ENCODE data around the gene SYPL2.

SYPL2 gene

GRCh38 chr1:109501644-109502363 is 35.5 kb downstream of the SYPL2 start:
- no peak overlapping the region for H3K4me3 ChIP-seq (ENCODE audit: extremely low read depth, insufficient read depth, low read length, poor library complexity, severe bottlenecking)
- H3K9me3 ChIP-seq (ENCODE audit: control insufficient read depth, low read length): no peaks in the 10 kb centered on the region
- H3K4me1 ChIP-seq (ENCODE audit: control insufficient read depth, insufficient read depth, low read length, poor library complexity, severe bottlenecking): peaks cover 43% of the 10 kb centered on the region
- WGBS, 2 experiments (ENCODE audit: insufficient coverage in 2 of 2): 80% methylated on average over 4 to 5 of the region's 5 CpGs
- no peaks in the 10 kb centered on the region for H3K36me3 ChIP-seq (ENCODE audit: control insufficient read depth, insufficient read depth, low read length)
- H3K27ac ChIP-seq (ENCODE audit: low read depth, low read length, severe bottlenecking): peak overlapping the region; percentile 41

GRCh38 chr1:109502364-109502851 is 36.1 kb downstream of the SYPL2 start:
- H3K9me3 ChIP-seq (ENCODE audit: control insufficient read depth, low read length): no peaks in the 10 kb centered on the region
- H3K4me3 ChIP-seq (ENCODE audit: extremely low read depth, insufficient read depth, low read length, poor library complexity, severe bottlenecking): no peak overlapping the region
- H3K36me3 ChIP-seq (ENCODE audit: control insufficient read depth, insufficient read depth, low read length): no peaks in the 10 kb centered on the region
- no peak overlapping the region for H3K27ac ChIP-seq (ENCODE audit: low read depth, low read length, severe bottlenecking)
- H3K4me1 ChIP-seq (ENCODE audit: control insufficient read depth, insufficient read depth, low read length, poor library complexity, severe bottlenecking): peaks cover 43% of the 10 kb centered on the region
- 88 to 93% methylated on average over 2 of the region's 3 CpGs for WGBS, 2 experiments (ENCODE audit: insufficient coverage in 2 of 2)

- Histone ChIP-seq H3K36me3 (ENCODE audit: control insufficient read depth, insufficient read depth, low read length) (no peaks in the 10 kb centered on the region), H3K27ac (ENCODE audit: low read depth, low read length, severe bottlenecking) (no peak overlapping the region), H3K9me3 (ENCODE audit: control insufficient read depth, low read length) (no peaks in the 10 kb centered on the region), H3K4me1 (ENCODE audit: control insufficient read depth, insufficient read depth, low read length, poor library complexity, severe bottlenecking) (peaks cover 40% of the 10 kb centered on the region), H3K4me3 (ENCODE audit: extremely low read depth, insufficient read depth, low read length, poor library complexity, severe bottlenecking) (no peak overlapping the region)
- 78 to 92% methylated on average over 3 to 4 of the region's 5 CpGs for WGBS, 2 experiments (ENCODE audit: insufficient coverage in 2 of 2)
Observed at GRCh38 chr1:109503935-109504334, 37.6 kb downstream of the SYPL2 start.

DNA sequence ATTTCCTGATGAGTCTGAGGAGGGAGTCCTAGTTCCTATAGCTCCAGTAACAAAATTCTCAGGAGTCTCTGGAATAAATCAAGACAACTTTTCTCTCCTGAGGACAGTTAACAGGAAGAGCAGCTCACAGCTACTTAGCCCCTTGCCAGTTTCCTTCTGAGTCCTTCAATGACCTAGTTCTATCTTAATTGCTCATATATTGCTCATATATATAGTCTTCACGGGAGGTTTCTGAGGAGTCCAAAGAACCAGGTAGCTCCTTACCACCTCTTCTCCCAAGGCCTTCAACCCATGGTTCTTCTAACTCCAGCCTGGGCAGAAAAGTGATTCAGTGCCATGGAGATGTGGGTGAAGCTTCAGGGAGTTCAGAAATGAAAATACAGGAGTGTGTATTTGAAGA is 38.6 kb downstream of the SYPL2 start:
- Histone ChIP-seq H3K36me3 (ENCODE audit: control insufficient read depth, insufficient read depth, low read length) (no peaks in the 10 kb centered on the region), H3K4me3 (ENCODE audit: extremely low read depth, insufficient read depth, low read length, poor library complexity, severe bottlenecking) (no peak overlapping the region), H3K9me3 (ENCODE audit: control insufficient read depth, low read length) (no peaks in the 10 kb centered on the region), H3K27ac (ENCODE audit: low read depth, low read length, severe bottlenecking) (no peak overlapping the region), H3K4me1 (ENCODE audit: control insufficient read depth, insufficient read depth, low read length, poor library complexity, severe bottlenecking) (peaks cover 32% of the 10 kb centered on the region)
- WGBS, 2 experiments (ENCODE audit: insufficient coverage in 2 of 2): no CpG with 5 or more reads among the region's 1 CpG

DNA sequence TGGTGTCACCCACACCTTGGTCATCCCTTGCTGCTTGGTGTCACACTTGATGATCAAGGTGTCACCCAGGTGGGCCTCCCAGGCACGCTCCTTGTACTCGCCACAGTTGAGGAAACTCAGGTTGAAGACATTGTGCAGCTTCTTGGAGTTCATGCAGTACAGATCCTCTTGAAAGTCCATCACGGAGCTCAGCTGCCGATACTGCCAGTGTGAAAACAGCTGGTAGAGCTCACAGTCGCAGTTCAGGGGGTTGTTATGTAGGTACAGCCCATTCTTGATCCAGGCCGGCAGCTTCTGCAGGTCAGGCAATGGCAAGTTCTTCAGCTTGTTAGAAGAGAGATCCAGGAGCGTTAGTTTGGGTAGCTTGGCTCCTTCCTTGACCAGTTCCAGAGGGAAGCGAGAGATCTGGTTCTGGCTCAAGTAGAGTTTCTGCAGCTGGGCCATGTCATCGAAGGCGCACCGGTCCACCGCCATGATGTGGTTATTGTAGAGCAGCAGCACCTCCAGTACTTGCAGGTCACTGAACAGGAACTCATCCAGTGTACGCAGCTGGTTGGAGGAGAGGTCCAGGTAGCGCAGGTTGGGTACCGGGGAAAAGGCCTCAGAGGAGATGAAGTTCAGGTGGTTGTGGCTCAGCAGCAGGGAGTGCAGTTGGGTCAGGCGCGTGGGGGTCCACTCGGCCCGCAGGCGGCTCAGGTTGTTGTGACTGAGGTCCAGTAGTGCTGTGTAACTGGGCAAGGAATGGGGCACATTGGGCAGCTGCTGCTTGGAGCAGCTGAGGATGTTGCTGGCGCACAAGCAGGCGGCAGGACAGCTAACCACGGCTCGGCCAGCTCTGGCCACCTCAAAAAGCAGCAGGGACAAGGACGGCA is 41.9 kb downstream of the SYPL2 start:
- Histone ChIP-seq H3K9me3 (ENCODE audit: control insufficient read depth, low read length) (no peaks in the 10 kb centered on the region), H3K36me3 (ENCODE audit: control insufficient read depth, insufficient read depth, low read length) (no peaks in the 10 kb centered on the region), H3K4me3 (ENCODE audit: extremely low read depth, insufficient read depth, low read length, poor library complexity, severe bottlenecking) (no peak overlapping the region), H3K4me1 (ENCODE audit: control insufficient read depth, insufficient read depth, low read length, poor library complexity, severe bottlenecking) (peaks cover 6% of the 10 kb centered on the region), H3K27ac (ENCODE audit: low read depth, low read length, severe bottlenecking) (no peak overlapping the region)
- WGBS, 2 experiments (ENCODE audit: insufficient coverage in 2 of 2): 89 to 91% methylated on average over 25 of the region's 25 CpGs

DNA sequence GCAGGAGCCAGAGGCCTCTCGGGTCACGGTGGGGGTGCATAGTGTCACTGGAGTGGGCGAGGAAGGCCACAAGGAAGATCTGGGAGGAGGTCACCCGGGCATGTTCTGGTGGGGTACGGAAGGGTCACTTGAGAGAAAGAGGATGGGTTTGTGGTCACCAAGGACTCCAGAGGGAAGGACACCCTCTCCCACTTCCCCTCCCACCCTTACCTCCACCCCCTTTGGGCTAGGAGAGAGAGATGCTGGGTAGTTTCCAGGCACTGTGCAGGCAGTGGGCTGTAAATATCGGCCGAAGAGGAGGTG is 42.5 kb downstream of the SYPL2 start:
- WGBS, 2 experiments (ENCODE audit: insufficient coverage in 2 of 2): 69 to 81% methylated on average over 4 to 6 of the region's 7 CpGs
- H3K4me3 ChIP-seq (ENCODE audit: extremely low read depth, insufficient read depth, low read length, poor library complexity, severe bottlenecking): peak overlapping the region; percentile 49

DNA sequence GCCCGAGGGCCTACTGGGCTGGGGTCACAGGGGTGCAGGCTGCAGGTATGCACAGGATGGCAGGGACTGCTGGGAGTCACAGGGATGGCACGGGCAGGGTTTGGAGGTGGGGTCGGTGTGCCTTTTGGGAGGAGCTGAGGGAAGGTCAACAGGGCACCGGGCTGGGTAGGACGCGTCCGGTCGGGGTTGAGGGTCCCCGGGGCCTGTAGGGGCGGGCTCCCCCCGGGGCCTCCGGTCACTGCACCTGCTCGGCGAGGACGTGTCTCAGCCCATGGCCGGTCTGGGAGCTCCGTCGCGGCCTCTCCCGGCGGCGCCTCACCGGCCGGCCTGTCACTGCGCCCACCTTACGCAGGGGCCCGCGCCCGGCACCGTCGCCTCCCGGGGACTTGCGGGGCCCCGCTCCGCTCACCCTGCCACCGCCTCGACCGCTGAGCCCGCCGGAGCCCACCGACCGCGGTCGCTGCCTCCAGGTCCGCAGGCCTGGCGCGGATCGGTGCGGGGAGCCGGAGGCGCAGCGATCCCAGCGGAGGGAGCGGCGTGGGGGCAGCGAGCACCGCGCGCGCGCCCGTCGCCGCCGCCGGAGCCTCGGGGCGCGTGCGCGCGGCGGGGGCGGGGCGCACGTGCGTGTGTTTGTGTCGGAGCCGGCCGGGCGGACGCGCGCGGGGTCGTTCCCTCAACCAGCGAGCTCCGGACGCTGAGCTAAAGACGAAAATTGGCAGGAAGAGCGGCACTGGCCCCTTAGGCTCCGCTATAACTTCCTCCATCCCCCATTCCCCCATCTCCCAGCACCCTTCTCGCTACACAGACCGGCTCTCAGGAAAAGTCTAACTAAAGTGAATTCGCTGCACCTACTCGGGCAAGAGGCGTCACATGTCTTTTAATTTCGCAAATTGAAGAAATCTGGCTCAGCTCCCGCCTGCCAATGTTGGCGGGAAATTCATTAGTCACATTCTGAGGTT is 43.1 kb downstream of the SYPL2 start, which contains the start of gene AMIGO1:
Gene AMIGO1, minus strand, starts transcription at position 552 of the 959 bp plus-strand sequence. CDS start 815 bp downstream, outside the sequence.
- 1 to 2% methylated on average over 63 to 71 of the region's 100 CpGs for WGBS, 2 experiments (ENCODE audit: insufficient coverage in 2 of 2)
- H3K4me3 ChIP-seq (ENCODE audit: extremely low read depth, insufficient read depth, low read length, poor library complexity, severe bottlenecking): peak within 1 kb of the TSS; percentile 49
- no peak within 1 kb of the TSS for H3K27ac ChIP-seq (ENCODE audit: low read depth, low read length, severe bottlenecking)
- H3K36me3 ChIP-seq (ENCODE audit: control insufficient read depth, insufficient read depth, low read length): no peaks in the 10 kb centered on the region
- H3K9me3 ChIP-seq (ENCODE audit: control insufficient read depth, low read length): no peaks in the 10 kb centered on the region
- H3K4me1 ChIP-seq (ENCODE audit: control insufficient read depth, insufficient read depth, low read length, poor library complexity, severe bottlenecking): peaks cover 6% of the 10 kb centered on the region

More for the DNA sequence above, 42.5 kb downstream of the SYPL2 start:
- Histone ChIP-seq H3K27ac (ENCODE audit: low read depth, low read length, severe bottlenecking) (no peak overlapping the region), H3K4me1 (ENCODE audit: control insufficient read depth, insufficient read depth, low read length, poor library complexity, severe bottlenecking) (peaks cover 6% of the 10 kb centered on the region), H3K9me3 (ENCODE audit: control insufficient read depth, low read length) (no peaks in the 10 kb centered on the region), H3K36me3 (ENCODE audit: control insufficient read depth, insufficient read depth, low read length) (no peaks in the 10 kb centered on the region)

DNA sequence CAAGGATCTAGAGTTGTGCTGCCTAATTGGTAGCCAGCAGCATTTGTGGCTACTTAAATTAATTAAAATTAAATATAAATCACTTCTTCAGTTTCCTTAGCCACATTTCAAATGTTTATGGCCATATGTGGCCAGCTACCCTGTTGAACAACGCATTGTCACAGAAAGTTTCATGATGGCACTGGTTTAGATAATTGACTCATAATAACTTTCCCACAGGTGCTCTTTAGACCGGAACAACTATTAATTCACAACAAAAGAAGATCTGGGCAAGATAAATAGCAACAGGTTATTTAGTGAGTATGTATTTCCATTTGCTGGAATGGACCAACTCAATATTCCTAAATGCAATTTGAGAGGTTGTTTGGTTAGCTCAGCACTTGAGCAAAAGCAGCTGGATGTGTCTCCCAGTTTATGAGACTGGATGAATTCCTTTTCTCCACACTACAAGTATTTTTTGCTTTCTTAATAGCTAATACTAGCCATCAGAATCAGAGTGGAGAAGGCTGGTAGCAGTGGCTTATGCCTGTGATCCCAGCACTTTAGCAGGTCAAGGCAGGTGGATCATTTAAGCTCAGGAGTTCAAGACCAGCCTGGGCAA is 46.9 kb downstream of the SYPL2 start:
- H3K4me3 ChIP-seq (ENCODE audit: extremely low read depth, insufficient read depth, low read length, poor library complexity, severe bottlenecking): no peak overlapping the region
- H3K4me1 ChIP-seq (ENCODE audit: control insufficient read depth, insufficient read depth, low read length, poor library complexity, severe bottlenecking): peaks cover 16% of the 10 kb centered on the region
- no peak overlapping the region for H3K27ac ChIP-seq (ENCODE audit: low read depth, low read length, severe bottlenecking)
- 83% methylated on average over 1 of the region's 2 CpGs; no CpG with 5 or more reads in 1 of the 2 experiments for WGBS, 2 experiments (ENCODE audit: insufficient coverage in 2 of 2)
- H3K36me3 ChIP-seq (ENCODE audit: control insufficient read depth, insufficient read depth, low read length): no peaks in the 10 kb centered on the region
- H3K9me3 ChIP-seq (ENCODE audit: control insufficient read depth, low read length): no peaks in the 10 kb centered on the region

GRCh38 chr1:109514846-109515245 is 48.5 kb downstream of the SYPL2 start:
- Histone ChIP-seq H3K36me3 (ENCODE audit: control insufficient read depth, insufficient read depth, low read length) (no peaks in the 10 kb centered on the region), H3K4me3 (ENCODE audit: extremely low read depth, insufficient read depth, low read length, poor library complexity, severe bottlenecking) (no peak overlapping the region), H3K9me3 (ENCODE audit: control insufficient read depth, low read length) (no peaks in the 10 kb centered on the region), H3K27ac (ENCODE audit: low read depth, low read length, severe bottlenecking) (no peak overlapping the region), H3K4me1 (ENCODE audit: control insufficient read depth, insufficient read depth, low read length, poor library complexity, severe bottlenecking) (peaks cover 16% of the 10 kb centered on the region)
- 95 to 100% methylated on average over 3 of the region's 3 CpGs for WGBS, 2 experiments (ENCODE audit: insufficient coverage in 2 of 2)

DNA sequence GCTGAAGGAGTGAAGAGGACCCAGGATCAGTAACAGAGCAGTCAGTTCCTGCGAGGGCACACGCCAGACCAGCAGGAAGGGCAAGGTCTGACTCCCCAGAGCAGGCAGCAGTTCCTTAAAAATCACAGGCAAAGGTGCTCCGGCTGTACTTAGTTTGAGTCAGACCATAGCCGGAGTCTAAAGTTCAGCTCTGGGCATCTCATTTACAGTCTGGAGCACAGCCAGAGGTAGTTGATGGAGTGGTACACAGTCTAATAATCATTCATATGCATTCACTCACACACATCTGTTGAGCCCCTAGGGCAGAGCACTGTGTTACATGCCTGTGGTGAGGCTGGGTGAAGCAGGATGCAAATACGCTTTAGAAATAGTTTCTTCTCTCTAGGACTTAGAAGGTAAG is 50.5 kb downstream of the SYPL2 start:
- Histone ChIP-seq H3K27ac (ENCODE audit: low read depth, low read length, severe bottlenecking) (no peak overlapping the region), H3K4me3 (ENCODE audit: extremely low read depth, insufficient read depth, low read length, poor library complexity, severe bottlenecking) (no peak overlapping the region), H3K9me3 (ENCODE audit: control insufficient read depth, low read length) (no peaks in the 10 kb centered on the region), H3K4me1 (ENCODE audit: control insufficient read depth, insufficient read depth, low read length, poor library complexity, severe bottlenecking) (peaks cover 17% of the 10 kb centered on the region), H3K36me3 (ENCODE audit: control insufficient read depth, insufficient read depth, low read length) (no peaks in the 10 kb centered on the region)
- WGBS, 2 experiments (ENCODE audit: insufficient coverage in 2 of 2): 83 to 96% methylated on average over 3 to 4 of the region's 5 CpGs
